VCaP (cell line): Measurements from ENCODE around the gene ACSM3.

Experiments
- H3K27ac ChIP-seq: fragments of 450-650 bp; 2 replicates; pipeline ENCODE4 v1.5.1; 2017
- TF ChIP-seq, protein P1 (sequence below): fragments of 450-650 bp; conservative IDR thresholded peaks from 2 replicates; pipeline ENCODE4 v1.5.1; 2017; ENCODE audit warnings: mild to moderate bottlenecking, moderate library complexity

The ACSM3 gene

DNA sequence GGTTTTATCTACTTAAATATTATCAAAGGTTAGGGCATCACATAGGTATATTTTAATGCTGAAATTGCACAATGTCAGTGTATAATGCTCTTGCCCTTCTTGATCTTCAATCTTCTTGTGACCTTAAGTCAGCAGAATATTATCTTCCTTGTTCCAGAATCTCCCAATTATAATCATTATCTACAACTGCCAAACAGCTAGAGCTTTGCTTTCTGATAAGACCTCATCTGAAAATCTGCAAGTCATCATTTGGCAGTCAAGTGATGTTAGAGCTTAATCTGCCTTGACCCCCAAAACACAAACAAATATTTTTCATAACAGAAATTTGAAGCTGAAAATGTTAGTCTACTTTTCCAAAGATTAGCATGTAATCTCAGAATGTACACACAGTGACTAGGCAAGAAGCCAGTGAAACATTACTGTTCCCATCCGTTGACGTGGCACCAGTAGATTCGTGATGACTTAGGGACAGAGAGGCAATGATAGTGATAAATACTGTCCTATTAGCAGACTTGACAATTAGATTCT lies 62.3 kb downstream of the ACSM3 start:
- peak overlapping the region; percentile 29 for H3K27ac ChIP-seq
- TF ChIP-seq, protein P1, sequence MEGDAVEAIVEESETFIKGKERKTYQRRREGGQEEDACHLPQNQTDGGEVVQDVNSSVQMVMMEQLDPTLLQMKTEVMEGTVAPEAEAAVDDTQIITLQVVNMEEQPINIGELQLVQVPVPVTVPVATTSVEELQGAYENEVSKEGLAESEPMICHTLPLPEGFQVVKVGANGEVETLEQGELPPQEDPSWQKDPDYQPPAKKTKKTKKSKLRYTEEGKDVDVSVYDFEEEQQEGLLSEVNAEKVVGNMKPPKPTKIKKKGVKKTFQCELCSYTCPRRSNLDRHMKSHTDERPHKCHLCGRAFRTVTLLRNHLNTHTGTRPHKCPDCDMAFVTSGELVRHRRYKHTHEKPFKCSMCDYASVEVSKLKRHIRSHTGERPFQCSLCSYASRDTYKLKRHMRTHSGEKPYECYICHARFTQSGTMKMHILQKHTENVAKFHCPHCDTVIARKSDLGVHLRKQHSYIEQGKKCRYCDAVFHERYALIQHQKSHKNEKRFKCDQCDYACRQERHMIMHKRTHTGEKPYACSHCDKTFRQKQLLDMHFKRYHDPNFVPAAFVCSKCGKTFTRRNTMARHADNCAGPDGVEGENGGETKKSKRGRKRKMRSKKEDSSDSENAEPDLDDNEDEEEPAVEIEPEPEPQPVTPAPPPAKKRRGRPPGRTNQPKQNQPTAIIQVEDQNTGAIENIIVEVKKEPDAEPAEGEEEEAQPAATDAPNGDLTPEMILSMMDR: no peak

DNA sequence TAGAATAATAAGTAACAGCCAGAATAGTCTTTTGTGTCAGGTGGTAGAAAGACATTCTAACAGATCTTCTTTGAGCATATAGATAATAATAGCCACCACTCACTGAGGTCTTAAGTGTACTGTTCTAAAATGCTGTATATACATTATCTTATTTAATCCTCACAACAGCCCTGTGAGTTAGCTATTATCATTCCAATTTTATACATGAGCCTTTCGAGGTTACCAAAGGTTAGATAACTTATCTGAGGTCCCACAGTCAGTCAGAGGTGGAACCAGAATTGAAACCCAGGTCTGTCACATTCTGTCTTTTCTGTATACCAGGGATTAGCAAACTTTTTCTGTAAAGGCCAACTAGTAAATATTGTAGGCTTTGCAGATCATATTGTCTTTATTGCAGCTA lies 65.7 kb downstream of the ACSM3 start:
- no peak overlapping the region for H3K27ac ChIP-seq
- TF ChIP-seq, protein P1: no peak

DNA sequence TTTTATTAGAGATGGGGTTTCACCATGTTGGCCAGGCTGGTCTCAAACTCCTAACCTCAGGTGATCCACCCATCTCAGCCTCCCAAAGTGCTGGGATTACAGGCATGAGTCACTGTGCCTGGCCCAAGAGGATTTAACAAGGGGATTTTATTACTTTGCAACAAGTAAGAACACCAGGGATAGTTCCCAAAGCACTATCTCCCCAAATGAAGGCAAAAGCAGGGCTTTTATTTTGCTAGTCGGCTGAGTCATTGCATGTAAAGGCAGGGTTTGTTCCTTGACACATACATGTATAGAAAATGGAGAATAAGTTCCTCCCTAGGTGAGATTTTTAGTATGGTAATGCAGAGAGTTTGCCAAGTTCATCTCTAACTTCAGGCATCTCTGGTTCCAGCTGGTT lies 66.6 kb downstream of the ACSM3 start:
- TF ChIP-seq, protein P1: no peak
- H3K27ac ChIP-seq: no peak overlapping the region

DNA sequence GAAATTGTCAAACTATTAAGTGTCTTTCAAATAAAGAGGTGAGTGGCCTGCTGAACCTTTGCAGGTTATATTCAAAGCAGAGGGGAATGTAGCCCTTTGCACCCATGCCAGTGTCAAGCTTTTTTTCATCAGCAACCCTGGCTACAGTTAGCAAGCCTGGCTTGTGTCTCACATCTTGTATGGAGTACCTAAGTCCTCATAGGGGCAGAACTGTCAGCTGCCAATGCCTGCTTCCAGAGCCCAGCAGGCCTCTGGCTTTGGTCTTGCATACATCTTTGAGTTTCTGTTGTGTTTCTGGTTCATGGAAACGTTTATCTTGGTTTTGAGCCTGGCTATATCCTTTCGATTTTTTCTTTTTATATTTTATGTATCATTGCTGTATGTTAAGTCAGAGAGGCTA lies 69.3 kb downstream of the ACSM3 start:
- TF ChIP-seq, protein P1: no peak
- H3K27ac ChIP-seq: no peak overlapping the region

DNA sequence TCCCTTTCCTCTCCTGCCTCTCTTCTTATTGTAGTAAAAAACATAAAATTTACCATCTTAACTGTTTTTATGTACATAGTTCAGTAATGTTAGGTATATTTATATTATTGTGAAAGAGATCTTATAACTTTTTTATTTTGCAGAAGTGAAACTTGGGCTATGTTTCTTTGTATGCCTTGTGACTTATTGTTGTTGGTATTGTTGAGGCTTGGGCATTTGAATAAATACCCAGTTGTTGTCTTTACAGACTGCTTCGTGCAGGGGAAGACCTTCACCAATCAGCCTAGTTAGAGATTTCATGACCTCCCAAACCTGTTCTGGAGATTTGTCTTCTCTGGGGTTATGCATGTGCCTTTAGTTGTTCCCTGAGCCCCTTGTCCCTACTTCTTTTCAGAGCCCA lies 74.4 kb downstream of the ACSM3 start:
- TF ChIP-seq, protein P1: no peak
- no peak overlapping the region for H3K27ac ChIP-seq

DNA sequence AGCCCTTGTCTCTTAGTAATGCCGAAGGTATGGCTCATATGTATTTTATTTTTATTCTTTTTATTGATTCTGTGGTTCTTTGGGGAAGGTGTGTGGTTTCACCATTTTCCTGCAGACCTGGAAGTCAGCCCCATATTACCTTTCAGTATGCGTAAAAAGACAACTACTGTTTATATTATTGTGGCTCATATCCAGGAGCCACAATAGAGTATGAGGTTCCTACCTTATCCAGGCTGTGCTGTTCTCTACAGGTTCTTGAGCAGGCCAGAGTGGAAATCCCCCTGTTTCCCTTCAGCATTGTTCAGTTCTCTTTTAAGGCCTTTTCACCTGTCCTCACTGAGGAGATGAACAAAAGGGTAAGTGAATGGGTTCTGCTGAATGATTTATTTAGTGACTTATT lies 75.7 kb downstream of the ACSM3 start:
- TF ChIP-seq, protein P1: no peak
- H3K27ac ChIP-seq: no peak overlapping the region

DNA sequence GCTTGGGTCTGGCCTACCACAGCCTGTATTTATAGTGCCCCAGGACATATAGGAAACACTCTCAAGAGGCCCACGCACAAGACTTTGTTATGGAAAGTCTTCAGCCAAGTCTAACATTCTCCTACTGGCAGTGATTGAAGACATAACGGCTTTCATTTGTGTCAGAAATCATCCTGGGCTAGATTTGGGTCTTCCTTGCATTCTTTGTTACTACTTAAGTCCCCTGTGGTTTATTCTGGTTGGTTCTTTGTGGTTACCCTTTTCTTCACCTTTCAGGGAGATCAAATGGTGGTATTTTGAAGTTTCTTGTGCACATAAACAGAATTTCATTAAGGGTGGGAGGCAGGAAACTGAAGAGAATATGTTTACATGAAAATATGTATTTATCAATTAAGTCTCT lies 80.2 kb downstream of the ACSM3 start:
- TF ChIP-seq, protein P1: no peak
- no peak overlapping the region for H3K27ac ChIP-seq
